KG1 (cell line): ENCODE results near the gene SMC6.

ENCODE experiments used
- DNase-seq: peaks from one replicate; lab custom pipeline; 2025; lab: John Stamatoyannopoulos, UW

SMC6 gene

DNA sequence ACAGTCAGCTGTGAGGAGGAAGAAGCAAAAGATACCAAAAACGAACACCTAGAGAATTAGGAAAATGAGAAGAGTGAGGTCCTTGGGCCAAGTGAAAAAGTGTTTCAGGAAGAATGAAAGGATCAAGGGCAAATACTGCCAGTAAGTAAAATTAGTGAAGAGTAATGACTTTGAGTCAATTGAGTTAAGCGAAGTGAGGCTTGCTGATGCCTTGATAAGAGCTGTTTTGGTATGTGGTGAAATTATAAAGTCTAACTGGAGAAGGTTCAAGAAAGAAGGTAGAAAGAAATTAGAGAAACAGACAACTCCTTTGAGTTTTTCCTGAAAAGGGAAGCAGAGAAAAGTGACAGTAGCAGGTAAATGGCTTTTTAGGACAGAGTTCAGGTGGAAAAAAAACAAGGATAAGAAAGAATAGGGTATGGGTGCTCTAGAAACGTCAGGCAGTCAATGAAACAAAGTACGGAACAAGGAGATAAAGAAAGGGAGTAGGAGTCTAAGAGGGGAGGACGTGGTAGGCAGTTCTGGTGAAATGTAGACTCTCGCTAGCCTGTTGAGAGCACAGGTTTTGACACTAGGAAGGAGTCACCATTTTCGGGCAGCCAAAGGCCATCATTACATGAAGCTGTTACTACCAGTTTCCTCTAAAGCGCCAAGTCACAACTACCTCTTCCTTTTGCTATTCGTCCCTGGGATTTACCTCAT, 42.9 kb downstream of the SMC6 start:
- no peak for DNase-seq

DNA sequence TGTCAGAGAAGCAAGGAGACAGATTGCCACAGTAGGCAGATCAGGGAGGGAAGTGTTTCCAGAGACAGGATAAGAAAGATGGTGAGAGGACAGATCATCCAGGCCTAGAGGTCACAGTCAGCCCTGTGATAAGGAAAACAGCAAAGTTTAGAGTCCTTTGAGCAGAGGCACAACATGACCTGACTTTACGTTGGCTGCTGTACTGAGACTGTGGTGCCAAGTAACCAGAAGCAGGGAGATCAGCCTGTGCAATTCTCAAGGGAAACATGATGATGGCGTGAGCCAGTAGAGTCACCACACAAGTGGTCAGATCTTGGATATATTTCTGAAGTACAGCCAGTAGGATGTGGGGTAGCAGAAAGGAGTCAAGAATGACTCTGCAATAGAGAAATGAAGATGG, 43.7 kb downstream of the SMC6 start:
- DNase-seq, result no peak

DNA sequence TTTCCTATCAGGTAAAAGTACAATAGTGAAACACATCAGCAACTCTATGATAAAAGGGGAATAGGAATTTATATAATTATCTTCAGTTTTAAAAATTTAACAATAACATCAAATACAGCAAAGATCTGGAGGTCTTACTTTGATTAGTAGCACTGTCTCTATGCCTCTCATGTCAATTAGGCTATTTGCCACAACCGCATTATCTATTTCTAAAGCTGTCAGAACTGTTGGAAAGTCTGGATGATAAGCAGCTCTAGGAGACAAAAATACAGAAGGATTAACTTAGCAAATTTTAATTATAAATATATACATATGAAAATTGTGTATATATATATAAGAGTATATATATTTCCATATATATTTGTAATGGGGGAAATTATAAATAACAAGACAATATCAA, 45.1 kb downstream of the SMC6 start:
- no peak for DNase-seq

DNA sequence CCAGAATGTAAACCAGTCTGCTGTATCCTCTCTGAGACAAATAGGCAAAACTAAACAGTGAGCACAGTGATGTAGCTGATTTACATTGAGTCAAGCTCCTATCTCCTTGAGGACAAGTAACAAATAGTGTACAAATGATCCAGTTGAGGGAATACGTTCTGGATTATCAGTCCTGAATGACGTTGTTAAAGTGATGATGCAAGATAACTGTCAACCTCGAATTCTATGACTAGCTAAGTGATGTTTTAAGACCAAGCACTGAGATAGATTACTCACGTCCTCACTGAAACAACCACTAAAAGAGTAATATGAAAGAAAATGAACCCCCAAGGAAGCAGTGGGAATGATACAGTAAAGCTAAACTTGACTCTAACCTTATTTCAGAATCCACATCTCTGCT, 46.8 kb downstream of the SMC6 start:
- DNase-seq, result no peak

DNA sequence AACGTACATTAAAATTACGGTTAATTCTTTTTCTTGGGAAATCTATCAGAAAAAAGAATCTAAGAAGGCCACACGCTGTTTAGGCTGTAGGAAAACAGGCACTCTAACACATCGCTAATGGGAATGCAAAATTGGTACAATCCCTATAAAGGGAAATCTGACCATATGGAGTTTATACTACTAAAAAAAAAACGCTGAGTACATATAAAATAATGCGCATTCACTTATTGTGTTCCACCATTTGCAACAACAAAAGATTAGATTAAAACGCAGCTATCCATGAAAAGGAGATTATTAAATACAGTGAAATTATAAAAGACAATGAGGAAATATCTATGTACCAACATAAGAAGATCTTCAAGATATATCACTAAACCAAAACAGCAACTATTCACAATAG, 62.8 kb downstream of the SMC6 start:
- no peak for DNase-seq

DNA sequence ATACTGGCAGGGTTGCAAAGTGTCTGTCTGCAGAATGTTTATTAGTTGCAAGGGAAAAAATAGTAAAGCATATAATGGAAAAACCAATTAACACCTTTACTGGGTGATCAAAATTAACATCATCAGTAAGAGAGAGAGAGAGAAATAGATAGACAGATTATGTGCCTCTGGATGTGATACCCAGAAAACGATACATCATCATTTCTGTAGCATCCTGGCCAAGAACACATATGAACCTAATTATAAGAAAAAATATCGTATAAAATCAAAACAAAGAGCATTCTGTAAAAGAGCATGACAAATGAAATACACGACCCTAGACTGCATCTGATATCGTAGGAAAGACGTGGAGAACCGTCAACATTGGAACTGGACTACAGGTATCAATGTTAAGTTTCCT, 64.6 kb downstream of the SMC6 start:
- no peak for DNase-seq

DNA sequence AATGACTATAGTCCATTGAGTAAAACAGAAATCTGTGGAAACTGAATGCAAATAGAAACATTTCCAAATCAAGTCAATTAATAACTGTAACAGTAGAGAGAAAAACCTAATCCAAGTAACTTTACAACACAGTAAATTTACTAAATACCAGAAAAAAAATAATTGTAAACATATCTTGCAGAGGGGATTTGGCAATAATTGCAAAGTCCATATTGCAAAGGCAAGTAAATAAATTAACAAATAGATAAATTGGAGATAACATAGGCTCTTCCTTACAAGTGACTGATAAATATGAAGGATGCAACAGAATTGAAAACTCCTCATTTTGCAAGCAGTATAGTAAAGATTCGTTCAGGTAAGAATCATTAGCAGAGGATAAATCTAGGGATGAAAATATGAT, 65.0 kb downstream of the SMC6 start:
- DNase-seq, result no peak

DNA sequence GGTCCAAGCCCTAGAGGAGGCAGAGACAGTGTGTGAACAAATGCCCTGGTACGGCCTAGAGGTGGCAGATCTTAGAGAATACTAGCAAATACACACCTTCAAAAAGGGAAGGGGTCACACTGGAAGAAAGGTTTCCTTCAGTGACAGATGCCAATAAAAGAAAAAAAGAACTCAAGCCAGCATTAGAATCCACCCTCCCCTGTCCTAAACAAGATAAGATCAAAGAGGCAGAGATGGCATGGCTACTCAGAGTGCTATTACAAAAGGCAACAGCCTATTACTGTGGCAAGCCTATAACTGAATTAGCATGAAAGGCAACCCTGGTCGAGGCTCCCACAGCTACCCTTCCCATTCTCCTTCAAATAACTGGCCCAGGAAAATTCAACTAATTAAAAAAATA, 69.6 kb downstream of the SMC6 start:
- no peak for DNase-seq

DNA sequence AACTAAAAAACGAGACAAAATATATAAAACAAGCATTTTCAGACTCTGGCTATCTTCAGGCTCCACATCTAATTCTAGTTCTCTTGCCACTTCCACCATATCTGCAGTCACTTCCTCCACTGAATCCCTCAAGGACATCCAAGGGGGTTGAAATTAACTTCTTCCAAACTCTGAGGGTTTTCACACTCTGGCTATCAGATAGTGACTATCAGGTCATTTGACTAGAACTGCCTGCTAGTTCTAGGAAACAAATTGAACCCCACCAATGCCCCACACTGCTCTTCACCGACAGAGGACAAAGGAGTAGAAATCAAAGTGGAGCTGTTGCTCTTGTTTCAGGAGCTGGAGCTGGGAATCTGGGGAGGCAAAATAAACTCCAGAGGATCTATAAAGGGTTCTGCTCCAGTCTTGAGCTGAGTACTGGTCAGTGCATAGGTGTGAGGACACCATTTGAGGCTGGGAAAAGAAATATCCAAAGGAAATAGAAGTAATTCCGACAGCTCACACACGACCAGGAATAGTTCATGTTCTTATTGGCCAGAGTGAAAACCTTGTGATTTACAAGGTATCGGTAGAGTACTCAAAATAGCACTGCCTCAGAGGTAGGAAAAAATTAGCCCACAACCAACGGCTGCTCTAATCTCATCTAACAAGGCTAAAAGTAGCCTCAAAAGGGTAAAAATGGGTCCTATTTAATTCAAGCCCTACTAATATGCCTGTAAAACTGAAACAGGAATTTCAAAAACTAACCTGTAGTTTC, 71.3 kb downstream of the SMC6 start:
- no peak for DNase-seq

DNA sequence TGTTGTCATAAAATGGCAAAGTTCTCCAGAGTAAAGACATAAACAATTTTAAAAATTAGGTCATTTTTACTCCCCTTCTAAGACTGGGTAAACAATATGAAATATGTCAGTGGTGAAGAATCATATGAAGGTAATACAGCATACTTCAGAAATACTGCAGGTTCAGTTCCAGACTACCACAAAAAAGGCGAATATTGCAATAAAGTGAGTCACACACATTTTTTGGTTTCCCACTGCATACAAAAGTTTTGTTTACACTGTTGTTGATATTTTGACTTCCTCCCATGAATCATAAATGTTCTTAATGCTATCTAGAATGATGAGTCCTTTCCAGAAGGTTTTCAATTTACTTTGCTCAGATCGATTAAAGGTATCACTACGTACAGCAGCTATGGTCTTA, 73.5 kb downstream of the SMC6 start:
- DNase-seq, result no peak

DNA sequence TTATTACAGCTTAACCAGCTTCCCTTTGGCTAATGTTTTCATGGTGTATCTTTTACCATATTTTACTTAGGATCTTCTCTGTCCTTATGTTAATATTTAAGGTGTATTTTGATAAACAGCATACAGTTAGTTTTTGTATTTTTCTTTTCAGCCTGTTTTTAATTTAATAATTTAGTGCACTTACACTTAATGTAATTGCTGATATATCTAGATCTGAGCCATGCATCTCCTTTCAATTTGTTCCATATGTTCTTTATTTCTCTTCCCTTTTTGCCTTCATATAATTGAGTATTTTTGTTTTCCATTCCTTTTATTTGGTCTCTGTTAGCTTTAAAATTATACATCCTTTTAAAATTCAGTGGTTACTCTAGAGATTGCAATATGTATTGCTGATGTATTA, 78.8 kb downstream of the SMC6 start:
- DNase-seq, result no peak

DNA sequence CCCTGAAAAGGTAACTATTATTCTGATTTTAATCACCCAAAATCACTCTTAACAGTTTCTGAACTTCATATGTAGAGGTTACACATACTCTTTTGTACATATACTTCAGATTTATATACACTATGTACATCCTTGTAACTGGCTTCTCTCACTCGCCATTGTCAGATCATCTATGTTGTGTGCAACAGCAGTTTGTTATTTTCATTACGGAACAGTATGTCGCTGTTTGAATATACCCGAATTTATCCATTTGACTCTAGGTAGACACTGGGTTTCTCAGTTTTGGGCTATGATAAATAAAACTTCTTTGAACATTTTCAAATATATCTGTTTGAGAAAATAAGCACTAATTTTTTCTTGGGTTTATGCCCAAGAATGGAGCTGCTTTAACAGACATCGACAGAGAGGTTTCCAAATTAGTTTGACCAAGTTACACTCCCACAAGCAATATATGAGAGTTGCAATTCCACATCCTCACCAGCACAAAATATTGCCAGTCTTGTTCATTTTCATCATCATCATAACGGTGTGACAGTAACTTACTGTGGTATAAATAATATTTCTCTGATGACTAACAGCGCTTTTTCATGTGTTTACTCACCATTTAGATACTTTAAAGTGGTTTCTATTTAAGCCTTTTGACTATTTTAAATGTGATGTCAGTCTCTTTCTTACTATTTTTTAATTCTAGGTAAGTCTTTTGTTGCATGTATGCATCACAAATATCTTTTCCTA, 80.9 kb downstream of the SMC6 start:
- DNase-seq, result no peak

DNA sequence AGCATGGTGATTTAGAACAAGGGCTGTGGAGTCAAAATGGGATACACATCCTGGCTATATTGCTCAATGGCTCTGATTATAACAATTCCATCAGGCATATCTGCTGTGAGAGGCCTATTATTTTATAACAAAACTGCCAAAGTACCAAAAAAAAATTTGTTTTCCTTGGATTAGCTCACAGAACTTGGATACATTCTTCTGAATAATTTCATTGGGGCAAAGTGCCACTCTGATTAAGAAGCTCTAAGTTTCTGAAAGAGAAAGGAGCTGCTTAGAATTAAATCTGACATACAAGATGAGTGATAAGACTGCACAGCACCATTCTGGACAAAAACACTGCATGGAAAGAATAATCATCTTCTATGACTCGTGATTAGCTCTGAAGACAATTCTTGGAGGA, 85.7 kb downstream of the SMC6 start:
- no peak for DNase-seq

DNA sequence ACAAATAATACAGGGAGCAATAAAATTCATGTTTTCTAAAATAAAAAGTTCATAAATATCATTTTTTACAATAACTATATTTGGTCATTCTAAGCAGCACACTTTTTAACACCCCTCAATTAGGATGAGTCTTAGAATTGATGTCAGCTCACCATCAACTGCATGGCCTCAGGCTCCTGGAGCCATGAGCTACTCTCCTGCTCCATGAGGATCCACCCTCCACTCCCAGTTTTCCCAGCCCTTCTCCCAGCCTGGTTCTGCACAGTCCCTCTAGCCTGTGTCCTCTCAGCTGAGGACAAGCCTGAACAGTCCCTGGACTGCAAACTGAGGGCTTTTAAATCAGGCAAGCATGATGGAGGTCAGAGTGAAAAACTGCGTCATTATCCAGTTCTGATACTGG, 89.1 kb downstream of the SMC6 start:
- no peak for DNase-seq

DNA sequence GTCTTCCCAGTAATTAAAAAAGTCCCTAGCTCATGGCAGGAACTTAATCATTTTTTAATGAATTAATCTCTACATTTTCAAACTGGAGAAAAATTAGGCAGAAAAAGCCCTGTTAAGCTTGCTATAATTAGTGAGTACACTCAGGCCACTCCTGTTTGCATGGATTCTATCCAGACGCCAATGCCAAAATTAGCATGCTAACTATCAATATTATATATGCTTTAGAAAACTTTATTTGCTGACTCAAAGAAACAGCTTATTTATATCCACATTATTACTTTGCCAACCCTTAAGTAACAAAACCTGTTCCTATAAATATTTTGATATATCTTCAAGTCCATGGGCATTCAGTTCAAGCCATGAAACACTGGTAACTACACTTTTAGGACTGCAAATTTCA, 90.9 kb downstream of the SMC6 start:
- DNase-seq, result no peak

DNA sequence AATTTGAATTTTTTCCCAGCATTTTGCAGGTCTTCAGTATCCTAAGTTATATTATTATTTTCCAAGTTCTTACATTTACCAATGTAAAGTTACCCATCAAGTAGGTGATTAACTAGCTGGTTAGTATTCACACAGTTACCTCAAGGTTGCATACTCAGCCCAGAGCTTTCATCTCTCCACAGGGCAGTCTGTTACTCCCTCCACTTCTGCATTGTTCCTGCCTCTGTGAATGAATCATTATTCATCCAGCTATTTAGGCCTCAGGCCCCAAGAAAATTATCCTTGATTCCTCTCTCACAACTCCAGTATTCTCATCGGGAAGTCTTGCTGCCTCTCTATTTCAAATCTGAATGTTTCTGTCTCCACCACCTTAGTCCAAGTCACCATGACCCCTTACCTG, 92.2 kb downstream of the SMC6 start:
- no peak for DNase-seq

DNA sequence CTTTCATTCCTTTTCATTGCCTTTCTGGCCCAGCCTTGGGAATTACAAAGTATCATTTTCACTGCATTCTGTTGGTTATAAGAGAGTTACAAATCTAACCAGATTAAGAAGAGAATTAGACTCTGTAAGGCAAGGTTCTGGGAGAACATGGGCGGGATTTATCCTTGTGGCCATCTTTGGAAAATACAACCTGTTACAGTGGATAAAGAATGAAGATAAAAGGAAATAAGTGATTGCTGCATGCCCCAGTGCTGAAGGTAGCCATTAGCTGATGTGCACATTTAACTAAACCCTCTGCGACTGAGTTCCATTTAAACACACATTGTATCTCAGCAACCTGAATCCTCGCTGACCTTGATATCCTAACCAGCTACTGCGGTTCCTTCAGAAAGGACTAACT, 93.4 kb downstream of the SMC6 start:
- DNase-seq, result no peak

DNA sequence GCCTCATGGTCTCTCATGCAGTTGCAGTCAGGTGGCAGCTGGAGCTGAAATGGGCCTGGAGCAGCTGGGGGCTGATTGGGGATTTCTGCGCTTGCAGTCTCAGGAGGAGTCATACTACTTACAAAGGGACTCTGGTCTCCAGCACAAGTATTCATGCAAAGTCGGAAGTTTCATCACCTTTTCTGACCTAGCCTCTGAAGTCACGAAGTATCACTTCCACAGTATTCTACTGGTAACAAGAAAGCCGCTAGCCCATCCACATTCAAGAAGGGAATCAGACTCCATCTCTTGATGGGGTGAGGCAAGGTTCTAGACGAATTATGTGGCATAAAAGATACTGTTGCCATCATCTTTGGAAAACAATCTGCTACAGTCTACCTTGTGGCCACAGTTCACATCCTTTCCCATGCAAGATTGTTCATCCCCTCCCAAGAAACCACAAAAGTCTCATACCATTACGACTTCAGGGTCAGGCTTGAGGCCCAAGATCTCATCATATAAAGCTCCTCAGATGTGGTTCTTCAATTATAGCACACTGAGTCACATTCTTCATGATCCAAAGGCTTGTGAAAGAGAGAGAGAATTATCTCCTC, 95.3 kb downstream of the SMC6 start:
- DNase-seq, result no peak

DNA sequence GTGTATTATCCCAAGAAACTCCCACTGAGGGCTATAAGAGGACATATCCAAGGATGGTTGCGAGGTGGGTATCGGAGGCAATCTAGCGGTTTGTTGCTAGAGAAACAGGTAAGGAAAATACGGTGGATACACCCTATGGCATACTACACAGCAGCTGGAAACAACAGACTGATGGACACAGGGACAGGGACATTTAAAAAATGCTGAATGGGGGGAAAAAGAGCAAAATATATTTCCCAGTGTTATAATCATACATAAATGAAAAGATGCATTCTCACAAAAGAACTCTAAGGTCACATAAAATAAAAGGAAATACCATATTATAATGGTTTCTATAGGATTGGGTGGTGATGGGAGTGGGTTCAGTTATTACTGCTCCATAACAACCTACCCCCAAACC, 95.9 kb downstream of the SMC6 start:
- no peak for DNase-seq

DNA sequence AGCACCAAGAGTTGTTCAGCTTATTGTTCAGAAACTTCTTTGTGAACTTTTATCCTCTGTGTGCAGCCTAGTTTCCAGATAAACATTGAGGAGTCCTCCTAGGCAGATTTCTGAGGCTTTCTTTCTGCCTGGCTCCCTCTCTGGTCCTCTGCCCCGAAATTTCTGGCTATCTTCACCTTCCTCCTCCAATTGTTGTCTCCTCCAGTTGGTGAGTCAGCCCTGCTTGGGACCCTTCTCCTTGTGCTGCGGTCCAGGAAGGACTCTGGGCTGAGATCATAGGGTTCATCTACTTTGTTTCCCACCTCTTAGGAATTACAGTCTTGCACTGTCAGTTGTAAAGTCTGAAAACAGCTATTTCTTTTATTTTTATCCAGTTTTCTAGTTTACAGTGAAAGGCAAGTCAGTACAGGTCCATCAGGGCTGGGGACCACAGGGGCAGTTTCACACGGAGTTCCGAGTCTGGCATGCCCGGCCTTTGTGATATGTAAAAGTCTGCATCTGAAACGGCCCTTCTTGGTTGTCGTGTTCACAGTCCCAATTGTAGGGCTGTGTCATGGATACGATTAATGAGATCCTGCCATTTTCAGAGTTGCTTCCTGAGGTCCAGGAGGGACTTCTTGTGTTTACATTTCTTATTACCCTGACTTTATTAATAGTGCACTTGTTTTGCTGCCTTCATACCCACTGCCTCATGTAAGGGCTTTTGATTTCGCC, 100.8 kb downstream of the SMC6 start:
- DNase-seq, result no peak

DNA sequence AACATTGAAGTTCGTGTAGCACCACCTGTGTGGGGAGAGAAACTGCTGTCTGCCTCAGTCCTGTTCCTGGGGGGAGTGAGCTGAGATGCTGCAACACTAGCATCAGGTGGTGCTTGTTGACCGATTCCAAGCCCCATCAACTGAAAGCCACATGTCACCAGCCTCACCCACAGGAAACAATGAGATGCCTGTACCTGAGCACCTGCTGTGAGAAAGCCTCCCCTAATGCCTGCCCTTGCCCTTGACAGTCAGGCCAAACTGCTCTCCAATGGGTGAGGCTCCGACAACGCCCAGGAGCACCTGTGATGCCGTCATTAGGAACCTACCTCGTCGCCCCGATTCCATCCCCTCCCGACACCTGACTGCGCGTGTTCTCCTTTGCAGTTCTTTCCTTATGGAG, 104.6 kb downstream of the SMC6 start:
- DNase-seq, result no peak

DNA sequence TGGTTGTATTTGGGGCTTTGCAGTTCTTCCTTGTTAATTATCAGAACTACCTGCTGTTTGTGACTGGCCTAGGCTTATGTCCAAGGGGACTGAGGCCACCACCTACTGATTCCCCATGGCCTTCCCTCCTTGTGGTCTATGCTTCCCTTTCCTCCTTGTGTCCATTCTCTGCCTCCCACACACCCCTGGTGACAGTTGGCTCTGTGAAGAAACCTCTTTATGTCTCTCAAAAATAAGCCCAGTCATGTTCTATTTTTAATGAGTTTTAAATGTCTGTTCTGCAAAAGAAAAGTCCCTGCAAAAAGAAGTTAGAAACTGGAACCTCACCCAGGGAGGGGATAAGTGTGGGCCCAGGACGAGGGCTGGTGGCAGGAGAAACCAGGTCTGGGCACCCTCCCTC, 105.0 kb downstream of the SMC6 start:
- no peak for DNase-seq
